Activated T-helper 1 cell treated with anti-CD3 and anti-CD28 coated beads, Interleukin-12 subunit alpha, Interleukin-12 subunit beta, Interleukin-2, Interleukin-4 antibody, amounts not matched to agents 30 ng/mL and 10 ng/mL and 1 ng/mL, durations not matched to agents 14 hours and 24 hours and 36 hours (primary cell): ENCODE measurements around the gene NXPH1. TPM values are rescaled to one million over a fixed set of nuclear protein-coding genes. Genes with fewer than 3 reads are reported as not detected.

Experiments
- DNase-seq: peaks from one replicate; pipeline ENCODE4 v3.0.0; 2021; ENCODE audit warnings: low spot score
- H3K27ac Mint-ChIP-seq: one replicate; pipeline ENCODE4 v1.8.0; 2021; ENCODE audit warnings: mild to moderate bottlenecking, mixed read lengths
- H3K27me3 Mint-ChIP-seq: one replicate; pipeline ENCODE4 v1.8.0; 2022; ENCODE audit warnings: mild to moderate bottlenecking, moderate library complexity, mixed read lengths; ENCODE audit not compliant: insufficient read depth
- H3K36me3 Mint-ChIP-seq: one replicate; pipeline ENCODE4 v1.8.0; 2021; ENCODE audit warnings: low read depth, mixed read lengths
- H3K4me1 Mint-ChIP-seq: one replicate; pipeline ENCODE4 v1.8.0; 2021; ENCODE audit warnings: low read depth, mixed read lengths
- H3K4me3 Mint-ChIP-seq: one replicate; pipeline ENCODE4 v1.8.0; 2021; ENCODE audit warnings: mild to moderate bottlenecking, moderate library complexity, mixed read lengths
- H3K9me3 Mint-ChIP-seq: one replicate; pipeline ENCODE4 v1.8.0; 2021; ENCODE audit warnings: mixed read lengths
- intact Hi-C: fragments of 100-400 bp; cut with micrococcal nuclease; formaldehyde crosslinking; loops from one replicate; pipeline ENCODE4 v1.15.1; 2024
- total RNA-seq: library from RNA; stranded (reverse); gene quantifications from 2 replicates; pipeline ENCODE4 v1.2.3, GENCODE V29; 2022

The NXPH1 gene
- total RNA-seq, 1 donor from 2014 or later = not detected

DNA sequence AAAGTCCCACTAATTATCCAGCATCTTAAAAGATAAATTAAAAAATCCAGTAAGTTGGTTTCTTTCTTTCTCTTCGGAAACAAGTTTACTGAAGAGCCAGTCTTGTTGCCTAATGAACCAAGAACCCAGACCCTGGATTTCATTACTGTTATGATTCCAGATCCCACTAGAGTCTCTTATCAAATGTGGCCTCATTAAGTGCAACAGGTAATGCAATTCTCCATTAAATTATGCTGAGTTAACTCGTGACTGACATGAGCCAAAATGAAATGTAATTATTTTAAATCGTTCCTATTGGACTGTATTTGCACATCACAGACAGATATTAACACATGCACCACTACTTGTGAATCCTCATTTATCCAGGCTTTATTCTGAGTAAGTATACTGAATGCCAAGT, 115.6 kb downstream of the NXPH1 start:
- H3K4me3 Mint-ChIP-seq = no peak overlapping the region
- no peak overlapping the region for H3K27ac Mint-ChIP-seq
- no peaks in the 10 kb centered on the region for H3K4me1 Mint-ChIP-seq
- intact Hi-C loops = no loop called here
- H3K9me3 Mint-ChIP-seq = no peaks in the 10 kb centered on the region
- no peaks in the 10 kb centered on the region for H3K36me3 Mint-ChIP-seq
- H3K27me3 Mint-ChIP-seq = no peaks in the 10 kb centered on the region
- DNase-seq = no peak

DNA sequence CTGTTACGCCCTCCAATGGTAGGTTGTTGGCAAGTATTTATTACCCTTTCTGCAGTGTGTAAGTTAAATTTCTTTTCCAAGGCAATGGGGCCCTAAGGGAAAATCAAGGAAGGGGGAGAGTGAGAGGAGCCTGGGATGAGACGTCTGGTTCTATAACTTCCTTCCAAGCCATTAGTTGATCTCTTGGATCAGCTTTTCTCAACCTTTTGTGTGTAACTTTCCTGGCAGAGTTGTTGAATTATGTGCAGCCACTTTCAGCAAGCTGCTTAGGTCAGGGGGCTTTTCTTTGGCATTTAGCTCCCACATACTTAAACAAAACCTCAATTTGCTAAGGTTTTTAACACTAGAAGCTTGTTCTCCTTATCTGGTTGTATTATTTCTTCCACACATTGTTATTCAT, 127.1 kb downstream of the NXPH1 start:
- Mint-ChIP-seq H3K27me3 (no peaks in the 10 kb centered on the region), H3K9me3 (no peaks in the 10 kb centered on the region), H3K36me3 (no peaks in the 10 kb centered on the region), H3K4me1 (no peaks in the 10 kb centered on the region), H3K27ac (no peak overlapping the region), H3K4me3 (no peak overlapping the region)
- intact Hi-C loops = no loop called here
- DNase-seq = no peak

DNA sequence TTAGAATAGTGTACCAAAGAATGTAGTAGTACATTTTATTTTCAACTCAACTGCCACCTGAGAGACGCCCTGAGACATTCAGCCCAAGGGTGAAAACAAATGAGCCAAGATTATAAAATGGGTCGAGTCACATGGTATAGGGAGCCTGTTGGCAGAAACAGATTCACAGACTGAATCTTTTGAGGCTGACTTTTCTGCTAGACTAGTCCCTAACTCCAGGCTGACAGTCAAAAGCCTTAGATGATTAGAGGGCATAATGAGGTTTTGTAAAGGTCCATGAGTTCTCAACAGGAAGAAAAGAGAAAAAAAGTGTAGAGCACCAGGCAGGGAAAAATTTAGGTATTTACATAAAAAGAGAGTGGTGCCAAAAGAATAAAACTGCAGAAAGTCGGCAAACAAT, 128.0 kb downstream of the NXPH1 start:
- no peak overlapping the region for H3K27ac Mint-ChIP-seq
- intact Hi-C loops = no loop called here
- H3K4me1 Mint-ChIP-seq = no peaks in the 10 kb centered on the region
- H3K36me3 Mint-ChIP-seq = no peaks in the 10 kb centered on the region
- no peak overlapping the region for H3K4me3 Mint-ChIP-seq
- H3K27me3 Mint-ChIP-seq = no peaks in the 10 kb centered on the region
- H3K9me3 Mint-ChIP-seq = no peaks in the 10 kb centered on the region
- DNase-seq = no peak

DNA sequence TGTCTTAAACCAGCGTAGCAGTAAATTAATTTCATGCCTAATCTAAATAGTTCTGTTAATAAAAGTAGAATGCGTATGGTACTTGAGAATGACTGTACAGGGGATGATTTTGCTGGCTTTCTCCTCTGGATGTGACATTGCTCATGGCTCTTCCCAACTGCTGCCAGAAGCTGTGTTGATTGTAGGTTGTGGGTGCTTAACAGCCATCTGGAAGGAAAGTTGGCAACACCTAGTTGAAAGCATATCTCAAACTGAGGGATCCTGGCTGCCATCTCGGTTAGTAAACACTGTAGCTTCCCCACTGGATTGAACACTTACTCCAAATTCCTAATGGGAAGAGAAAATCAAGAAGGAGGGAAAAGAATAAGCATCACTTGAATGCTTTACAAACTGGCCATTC, 130.9 kb downstream of the NXPH1 start:
- Mint-ChIP-seq H3K4me1 (no peaks in the 10 kb centered on the region), H3K9me3 (no peaks in the 10 kb centered on the region), H3K27ac (no peak overlapping the region), H3K36me3 (no peaks in the 10 kb centered on the region), H3K4me3 (no peak overlapping the region), H3K27me3 (no peaks in the 10 kb centered on the region)
- intact Hi-C loops = no loop called here
- DNase-seq = no peak

DNA sequence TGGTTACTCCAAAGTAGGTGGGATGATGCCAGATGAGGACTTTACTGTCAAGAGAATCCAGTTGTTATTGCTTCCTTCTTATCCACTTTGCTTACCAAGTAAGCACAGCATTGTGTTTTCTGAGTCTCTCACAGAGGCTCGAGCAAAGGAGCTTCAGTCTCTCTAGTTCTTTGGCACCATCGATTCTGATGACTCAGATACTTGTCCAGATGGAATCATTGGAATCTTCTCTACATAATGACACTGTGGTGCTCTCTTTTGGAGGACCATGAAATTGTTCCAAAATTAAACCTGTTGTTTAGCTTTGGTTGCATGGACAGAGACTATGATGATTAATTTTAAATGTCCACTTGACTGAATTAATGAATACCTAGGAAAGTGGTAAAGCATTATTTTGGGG, 132.6 kb downstream of the NXPH1 start:
- no peak for DNase-seq
- no peak overlapping the region for H3K4me3 Mint-ChIP-seq
- H3K27ac Mint-ChIP-seq = no peak overlapping the region
- H3K36me3 Mint-ChIP-seq = no peaks in the 10 kb centered on the region
- no peaks in the 10 kb centered on the region for H3K27me3 Mint-ChIP-seq
- H3K4me1 Mint-ChIP-seq = no peaks in the 10 kb centered on the region
- intact Hi-C loops = no loop called here
- no peaks in the 10 kb centered on the region for H3K9me3 Mint-ChIP-seq

DNA sequence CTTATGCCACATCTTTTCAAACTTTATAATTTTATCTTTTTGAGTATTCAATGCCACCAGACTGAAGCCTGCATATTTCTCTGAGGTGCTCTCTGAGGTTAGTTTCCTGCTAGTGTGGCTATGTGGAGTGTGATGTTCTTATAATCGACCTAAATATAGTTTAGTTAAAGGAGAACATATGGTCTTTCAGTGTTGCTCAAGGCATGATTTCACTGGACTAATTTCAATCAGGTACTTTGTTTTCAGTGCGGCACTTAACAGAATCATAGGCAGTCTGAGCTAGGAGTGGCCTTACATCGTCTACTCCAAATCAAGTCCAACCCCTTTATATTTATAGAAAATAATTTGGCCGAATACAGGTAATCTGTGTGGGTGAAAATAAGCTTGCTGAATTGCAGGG, 134.2 kb downstream of the NXPH1 start:
- no peak overlapping the region for H3K27ac Mint-ChIP-seq

DNA sequence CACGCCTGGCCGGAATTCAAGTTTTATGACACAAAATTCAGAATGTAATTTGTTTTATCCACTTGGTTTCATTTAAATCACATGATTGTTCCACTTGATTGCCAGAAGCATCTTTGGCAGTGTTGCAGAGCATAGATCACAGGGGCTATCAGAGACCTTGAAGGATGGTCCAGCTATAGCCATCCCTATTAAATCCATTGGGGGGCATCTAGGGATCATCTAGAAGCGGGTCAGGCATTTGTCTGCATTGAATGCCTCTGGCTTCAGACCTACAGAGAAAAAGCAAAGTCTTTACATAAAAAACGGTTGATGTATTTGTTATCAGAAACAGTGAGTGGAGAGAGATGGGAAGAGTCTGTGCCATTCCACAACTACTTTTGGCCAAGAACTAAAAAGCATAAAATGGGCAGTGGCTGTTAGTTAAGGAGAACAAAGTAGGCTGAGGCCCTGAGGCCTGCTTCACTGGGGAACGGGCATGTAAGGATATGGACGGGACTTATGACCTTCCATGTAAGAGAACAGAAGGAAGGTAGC, 146.3 kb downstream of the NXPH1 start:
- Mint-ChIP-seq H3K4me1 (no peaks in the 10 kb centered on the region), H3K27me3 (no peaks in the 10 kb centered on the region), H3K9me3 (no peaks in the 10 kb centered on the region), H3K36me3 (no peaks in the 10 kb centered on the region), H3K27ac (no peak overlapping the region), H3K4me3 (no peak overlapping the region)
- no peak for DNase-seq
- intact Hi-C loops = no loop called here

More for the DNA sequence above, 134.2 kb downstream of the NXPH1 start:
- no peaks in the 10 kb centered on the region for H3K36me3 Mint-ChIP-seq
- no peaks in the 10 kb centered on the region for H3K27me3 Mint-ChIP-seq
- H3K9me3 Mint-ChIP-seq = no peaks in the 10 kb centered on the region
- intact Hi-C loops = no loop called here
- no peak overlapping the region for H3K4me3 Mint-ChIP-seq
- DNase-seq = no peak
- H3K4me1 Mint-ChIP-seq = no peaks in the 10 kb centered on the region

DNA sequence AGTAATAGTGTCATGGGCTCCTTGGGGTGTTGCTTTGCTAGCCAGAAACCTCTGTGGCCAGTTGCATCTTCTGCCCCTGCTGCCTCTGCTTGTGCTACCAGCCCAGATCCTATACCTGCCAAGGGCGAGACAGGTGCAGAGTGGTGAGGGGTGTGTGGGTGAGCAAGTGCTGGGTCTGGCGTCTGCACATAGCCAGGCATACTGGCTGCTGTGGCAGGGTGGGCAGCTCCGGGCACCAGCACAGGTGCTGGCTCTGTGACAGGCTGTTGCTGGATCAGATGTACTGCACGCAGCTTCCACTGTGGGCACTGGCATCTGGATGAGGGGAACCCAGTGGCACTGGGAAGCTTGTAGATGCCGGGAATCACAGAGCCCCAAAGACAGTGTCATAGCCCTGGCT, 148.4 kb downstream of the NXPH1 start:
- Mint-ChIP-seq H3K4me3 (no peak overlapping the region), H3K4me1 (no peaks in the 10 kb centered on the region), H3K36me3 (no peaks in the 10 kb centered on the region), H3K27ac (no peak overlapping the region), H3K9me3 (no peaks in the 10 kb centered on the region), H3K27me3 (no peaks in the 10 kb centered on the region)
- intact Hi-C loops = no loop called here
- no peak for DNase-seq

DNA sequence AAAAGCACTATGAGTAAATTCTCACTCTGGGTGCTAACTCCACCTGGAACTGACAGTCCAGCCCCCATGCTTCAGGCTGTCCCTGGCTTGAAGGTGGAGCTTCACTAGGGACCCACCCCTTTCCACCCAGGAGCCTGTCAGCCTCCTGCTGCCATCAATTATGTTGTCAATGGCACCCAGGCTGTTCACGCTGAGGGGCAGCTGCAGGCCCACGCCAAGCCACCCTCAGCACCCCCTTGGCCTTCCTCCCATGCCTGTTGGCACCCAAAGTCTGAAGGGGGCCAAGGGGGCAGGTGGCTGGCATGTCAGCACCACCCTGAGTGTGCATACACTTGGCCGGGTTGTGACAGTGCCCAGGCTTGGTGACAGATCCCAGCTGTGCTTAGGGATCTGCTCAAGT, 149.3 kb downstream of the NXPH1 start:
- H3K4me3 Mint-ChIP-seq = no peak overlapping the region
- no peak overlapping the region for H3K27ac Mint-ChIP-seq
- H3K36me3 Mint-ChIP-seq = no peaks in the 10 kb centered on the region
- H3K9me3 Mint-ChIP-seq = no peaks in the 10 kb centered on the region
- H3K27me3 Mint-ChIP-seq = no peaks in the 10 kb centered on the region
- no peak for DNase-seq
- intact Hi-C loops = no loop called here
- no peaks in the 10 kb centered on the region for H3K4me1 Mint-ChIP-seq

DNA sequence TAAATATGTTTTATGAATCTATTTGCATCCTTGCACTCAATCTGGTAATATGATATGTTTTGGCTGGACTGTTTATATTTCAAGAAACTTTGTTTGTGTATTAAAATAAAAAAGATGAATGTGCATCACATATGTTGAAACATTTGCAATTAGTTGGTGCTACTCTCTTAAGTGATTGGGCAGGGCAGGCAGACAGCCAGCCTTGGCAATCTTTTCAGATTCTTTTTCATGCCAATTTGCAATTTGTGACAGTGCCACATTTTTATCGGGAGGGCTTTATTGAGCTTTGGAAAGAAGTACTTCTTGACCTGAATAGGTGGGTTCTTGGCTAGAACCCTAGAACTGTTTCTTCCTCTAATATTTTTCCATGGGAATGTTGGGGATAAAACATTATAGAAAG, 152.2 kb downstream of the NXPH1 start:
- Mint-ChIP-seq H3K9me3 (no peaks in the 10 kb centered on the region), H3K4me3 (no peak overlapping the region), H3K4me1 (no peaks in the 10 kb centered on the region), H3K27me3 (no peaks in the 10 kb centered on the region), H3K36me3 (no peaks in the 10 kb centered on the region), H3K27ac (no peak overlapping the region)
- intact Hi-C loops = no loop called here
- no peak for DNase-seq

DNA sequence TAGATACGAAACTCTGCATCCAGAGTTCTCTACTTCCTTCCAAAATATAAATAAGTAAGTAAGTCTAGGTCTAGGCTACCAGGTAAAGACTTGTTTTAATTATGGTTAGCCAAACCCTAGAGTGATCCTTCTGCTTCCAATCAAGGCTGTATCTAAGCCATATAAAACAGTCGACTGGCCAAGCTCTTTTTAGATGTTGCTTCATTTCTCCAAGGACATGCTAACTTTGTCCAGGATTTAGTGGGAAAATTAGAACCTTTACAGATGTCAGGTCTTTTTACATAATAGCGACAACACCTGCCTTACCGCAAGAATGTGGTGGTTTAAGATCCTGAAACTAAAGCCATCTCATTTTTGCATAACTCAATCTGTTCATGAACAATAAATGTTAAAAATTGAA, 156.8 kb downstream of the NXPH1 start:
- Mint-ChIP-seq H3K27me3 (no peaks in the 10 kb centered on the region), H3K4me3 (no peak overlapping the region), H3K36me3 (no peaks in the 10 kb centered on the region), H3K27ac (no peak overlapping the region), H3K9me3 (no peaks in the 10 kb centered on the region), H3K4me1 (no peaks in the 10 kb centered on the region)
- intact Hi-C loops = no loop called here
- no peak for DNase-seq

DNA sequence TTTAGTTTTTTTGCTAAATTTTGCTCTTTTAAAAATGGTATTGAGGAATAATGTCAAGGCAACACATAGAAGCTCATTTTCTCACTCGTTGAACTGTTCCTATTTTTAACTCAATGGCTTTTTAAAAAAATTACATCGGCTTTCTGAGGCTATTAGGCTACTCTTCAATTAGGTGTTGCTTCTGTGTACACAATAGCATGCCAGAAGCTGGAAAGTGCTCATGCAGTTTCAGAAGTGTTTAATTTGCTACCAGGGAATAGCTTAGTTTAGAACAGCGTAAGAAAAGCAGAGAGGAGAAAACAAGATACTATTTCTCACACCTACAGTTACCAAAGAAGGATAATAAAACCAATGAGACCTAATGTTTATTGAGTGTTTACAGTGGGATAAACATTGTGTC, 157.4 kb downstream of the NXPH1 start:
- Mint-ChIP-seq H3K27me3 (no peaks in the 10 kb centered on the region), H3K4me3 (no peak overlapping the region), H3K9me3 (no peaks in the 10 kb centered on the region), H3K36me3 (no peaks in the 10 kb centered on the region), H3K4me1 (no peaks in the 10 kb centered on the region), H3K27ac (no peak overlapping the region)
- intact Hi-C loops = no loop called here
- DNase-seq = no peak

DNA sequence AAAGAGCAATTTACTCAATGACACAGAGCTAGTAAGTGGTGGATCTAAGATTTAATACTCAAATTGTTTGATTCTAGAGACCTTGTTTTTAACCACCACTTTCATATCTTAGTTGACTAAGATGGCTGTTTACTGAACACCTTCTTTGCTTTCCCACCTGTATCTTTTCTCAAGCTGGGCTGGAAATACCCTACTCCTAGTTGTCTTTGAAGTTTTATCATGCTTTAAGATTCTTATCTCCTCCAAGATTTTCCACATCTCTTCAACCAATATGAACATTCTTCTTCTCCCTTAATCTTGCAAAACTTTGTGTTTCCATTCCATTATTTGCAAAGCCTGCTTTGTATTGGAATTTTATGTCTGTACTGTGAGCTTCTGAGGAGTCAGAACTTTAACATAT, 157.9 kb downstream of the NXPH1 start:
- Mint-ChIP-seq H3K36me3 (no peaks in the 10 kb centered on the region), H3K9me3 (no peaks in the 10 kb centered on the region), H3K27ac (no peak overlapping the region), H3K27me3 (no peaks in the 10 kb centered on the region), H3K4me3 (no peak overlapping the region), H3K4me1 (no peaks in the 10 kb centered on the region)
- intact Hi-C loops = no loop called here
- no peak for DNase-seq

DNA sequence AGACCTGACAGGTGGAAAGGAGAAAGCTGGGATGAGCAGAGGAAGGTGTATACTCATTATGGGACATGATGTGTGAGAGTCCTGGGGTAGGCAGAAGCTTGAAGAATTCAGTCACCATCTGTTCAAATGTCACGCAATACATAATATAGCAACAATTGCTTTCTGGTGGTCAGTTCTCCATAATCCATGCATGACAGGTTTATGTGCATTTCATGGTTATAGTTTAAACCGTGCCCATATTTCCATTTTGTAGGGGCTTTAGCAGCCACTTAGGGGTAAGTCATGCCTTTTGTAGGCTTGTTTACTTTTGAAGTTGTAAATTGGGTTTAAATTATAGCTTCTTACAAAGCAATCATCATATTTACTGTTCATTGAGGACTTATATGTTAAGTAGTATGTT, 158.8 kb downstream of the NXPH1 start:
- no peak for DNase-seq
- Mint-ChIP-seq H3K27ac (no peak overlapping the region), H3K27me3 (no peaks in the 10 kb centered on the region), H3K9me3 (no peaks in the 10 kb centered on the region), H3K4me3 (no peak overlapping the region), H3K4me1 (no peaks in the 10 kb centered on the region), H3K36me3 (no peaks in the 10 kb centered on the region)
- intact Hi-C loops = no loop called here
